Stimulated activated CD4-positive, alpha-beta T cell treated with anti-CD3 and anti-CD28 coated beads, Interleukin-4, amount 100 ng/mL, for 1 hour (primary cell): ENCODE data around the gene ETS1.

Experiments used
- DNase-seq: peaks from one replicate; pipeline ENCODE4 v3.0.0-alpha.2; 2020

ETS1 gene

GRCh38 chr11:128587415-128587814, at the start of gene ETS1:
ETS1 (minus strand) TSS chr11:128587558; CDS start chr11:128573130, 14,428 bp downstream.
- DNase-seq = no peak

- no peak for DNase-seq
These were observed 47.0 kb upstream of the ETS1 start for GRCh38 chr11:128634395-128634794.

GRCh38 chr11:128633384-128633965, 46.1 kb upstream of the ETS1 start:
- DNase-seq = no peak

- DNase-seq = peak; percentile 43
These were observed 44.9 kb upstream of the ETS1 start for GRCh38 chr11:128632141-128632791.

GRCh38 chr11:128630367-128631230, 43.2 kb upstream of the ETS1 start:
- peak; percentile 95 for DNase-seq

- DNase-seq = no peak
These were observed 42.3 kb upstream of the ETS1 start for GRCh38 chr11:128629516-128630106.

- DNase-seq = no peak
These were observed 41.3 kb upstream of the ETS1 start for GRCh38 chr11:128628686-128629085.

GRCh38 chr11:128628325-128628673, 40.9 kb upstream of the ETS1 start:
- DNase-seq = no peak

GRCh38 chr11:128627666-128628324, 40.4 kb upstream of the ETS1 start:
- DNase-seq = no peak

GRCh38 chr11:128626913-128627665, 39.7 kb upstream of the ETS1 start:
- DNase-seq = no peak

GRCh38 chr11:128625746-128626145, 38.4 kb upstream of the ETS1 start:
- DNase-seq = no peak

GRCh38 chr11:128625326-128625725, 38.0 kb upstream of the ETS1 start:
- DNase-seq = no peak

GRCh38 chr11:128624269-128625175, 37.2 kb upstream of the ETS1 start:
- DNase-seq = peak; percentile 52

- DNase-seq = no peak
These were observed 35.7 kb upstream of the ETS1 start for GRCh38 chr11:128623091-128623490.

- DNase-seq = no peak
These were observed 34.5 kb upstream of the ETS1 start for GRCh38 chr11:128621601-128622501.

- DNase-seq = no peak
These were observed 33.1 kb upstream of the ETS1 start for GRCh38 chr11:128620309-128621100.

- no peak for DNase-seq
These were observed 32.4 kb upstream of the ETS1 start for GRCh38 chr11:128619540-128620308.

GRCh38 chr11:128619007-128619406, 31.6 kb upstream of the ETS1 start:
- DNase-seq = no peak
